LNCaP clone FGC (cell line): ENCODE results near the gene ATP5F1E.

Experiments
- DNase-seq: peaks from one replicate; pipeline ENCODE4 v3.0.0-alpha.2; 2011; ENCODE audit warnings: low read depth
- H3K4me3 ChIP-seq: 2 replicates; pipeline ENCODE4 v1.5.1; 2011; ENCODE audit warnings: mild to moderate bottlenecking, low read depth, low read length, control low read depth
- TF ChIP-seq, protein P1 (sequence below): IDR thresholded peaks from 2 replicates; pipeline ENCODE4 v1.5.1; 2012; ENCODE audit warnings: mild to moderate bottlenecking; ENCODE audit not compliant: control insufficient read depth, insufficient read depth; ENCODE audit errors: extremely low read depth

Gene ATP5F1E

GRCh38 chr20:59022754-59023153 lies 9.4 kb downstream of the ATP5F1E start:
- no peak overlapping the region for H3K4me3 ChIP-seq
- TF ChIP-seq, protein P1, sequence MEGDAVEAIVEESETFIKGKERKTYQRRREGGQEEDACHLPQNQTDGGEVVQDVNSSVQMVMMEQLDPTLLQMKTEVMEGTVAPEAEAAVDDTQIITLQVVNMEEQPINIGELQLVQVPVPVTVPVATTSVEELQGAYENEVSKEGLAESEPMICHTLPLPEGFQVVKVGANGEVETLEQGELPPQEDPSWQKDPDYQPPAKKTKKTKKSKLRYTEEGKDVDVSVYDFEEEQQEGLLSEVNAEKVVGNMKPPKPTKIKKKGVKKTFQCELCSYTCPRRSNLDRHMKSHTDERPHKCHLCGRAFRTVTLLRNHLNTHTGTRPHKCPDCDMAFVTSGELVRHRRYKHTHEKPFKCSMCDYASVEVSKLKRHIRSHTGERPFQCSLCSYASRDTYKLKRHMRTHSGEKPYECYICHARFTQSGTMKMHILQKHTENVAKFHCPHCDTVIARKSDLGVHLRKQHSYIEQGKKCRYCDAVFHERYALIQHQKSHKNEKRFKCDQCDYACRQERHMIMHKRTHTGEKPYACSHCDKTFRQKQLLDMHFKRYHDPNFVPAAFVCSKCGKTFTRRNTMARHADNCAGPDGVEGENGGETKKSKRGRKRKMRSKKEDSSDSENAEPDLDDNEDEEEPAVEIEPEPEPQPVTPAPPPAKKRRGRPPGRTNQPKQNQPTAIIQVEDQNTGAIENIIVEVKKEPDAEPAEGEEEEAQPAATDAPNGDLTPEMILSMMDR, result no peak
- DNase-seq, result no peak

DNA sequence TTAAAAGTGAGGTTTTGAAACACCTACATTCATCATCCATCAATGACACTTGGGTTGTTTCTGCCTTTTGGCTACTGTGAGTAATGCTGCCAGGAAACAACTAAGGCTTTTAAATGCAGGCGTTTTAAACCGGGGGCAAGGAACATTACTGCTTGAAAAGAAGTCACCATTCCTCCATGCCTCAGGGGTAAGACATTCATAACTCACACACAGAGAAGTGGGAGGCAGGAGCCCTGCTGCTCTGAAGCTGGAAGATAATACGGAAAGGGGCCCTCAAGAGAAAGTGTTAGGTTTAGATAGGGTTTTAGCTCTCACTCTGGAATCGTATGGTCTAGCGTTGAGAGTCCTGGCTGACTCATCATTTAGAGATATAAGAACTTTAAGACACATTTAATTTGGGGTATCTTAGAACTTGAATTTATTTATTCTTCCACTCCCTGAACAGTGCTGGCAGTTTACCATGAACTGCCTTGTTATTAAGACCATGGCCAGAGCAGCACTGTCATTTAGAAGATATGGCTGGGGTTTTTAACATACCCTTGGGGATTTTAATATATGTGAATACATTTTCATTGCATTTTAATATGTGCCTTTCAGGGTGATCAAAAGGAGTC lies 11.1 kb downstream of the ATP5F1E start:
- DNase-seq, result no peak
- TF ChIP-seq, protein P1, result no peak
- no peak overlapping the region for H3K4me3 ChIP-seq

DNA sequence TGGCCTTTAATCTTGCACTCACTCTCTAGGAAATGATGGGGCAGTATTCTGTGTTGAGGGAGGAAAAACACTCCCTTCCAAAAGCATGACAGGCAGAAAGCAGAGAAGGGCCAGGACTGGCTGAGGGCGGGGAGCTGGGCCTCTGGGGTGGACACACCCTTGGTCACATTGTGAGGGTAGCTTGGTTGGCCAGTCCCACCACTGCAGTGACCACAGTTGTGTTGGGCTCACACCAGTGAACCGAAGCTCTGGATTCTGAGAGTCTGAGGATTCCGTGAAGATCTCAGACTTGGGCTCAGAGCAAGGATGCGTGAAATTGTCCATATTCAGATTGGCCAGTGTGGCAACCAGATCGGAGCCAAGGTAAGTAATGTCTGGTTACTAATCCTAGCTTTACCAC lies 12.9 kb downstream of the ATP5F1E start, which contains the start of gene TUBB1:
Gene TUBB1, plus strand, starts transcription at position 213 of the 400 bp plus-strand sequence. Its CDS starts 94 bp downstream, at position 307.
- H3K4me3 ChIP-seq, result no peak within 1 kb of the TSS
- TF ChIP-seq, protein P1, result no peak
- DNase-seq, result no peak

GRCh38 chr20:59018817-59019216 lies 13.3 kb downstream of the ATP5F1E start:
- no peak for DNase-seq
- no peak overlapping the region for H3K4me3 ChIP-seq
- TF ChIP-seq, protein P1, result no peak

- DNase-seq, result no peak
- no peak overlapping the region for H3K4me3 ChIP-seq
- TF ChIP-seq, protein P1, result no peak
These were observed 14.5 kb downstream of the ATP5F1E start for GRCh38 chr20:59017493-59018231.

GRCh38 chr20:59016795-59017492 lies 15.2 kb downstream of the ATP5F1E start:
- no peak overlapping the region for H3K4me3 ChIP-seq
- no peak for DNase-seq
- TF ChIP-seq, protein P1, result no peak
